Esophagus (tissue), 2 donors: ENCODE measurements around the gene LILRB2. TPM values are rescaled to one million over a fixed set of nuclear protein-coding genes. Genes with fewer than 3 reads are reported as not detected.
"Not testable (repeated sequence)": the region's sequence is repeated elsewhere in the genome, so short reads cannot be mapped to it uniquely, and the experiment has no call there.

ENCODE experiments used
- H3K27ac ChIP-seq, 2 donors: one replicate each; pipeline ENCODE4 v1.5.1; 2013; ENCODE audit warnings: low read depth in 2 of 2, mild to moderate bottlenecking in 2 of 2, inconsistent platforms in 1 of 2, low read length in 1 of 2, moderate library complexity in 1 of 2
- H3K27me3 ChIP-seq, 2 donors: one replicate each; pipeline ENCODE4 v1.6.1; 2013; ENCODE audit warnings: low read length in 2 of 2, control low read depth in 1 of 2, mild to moderate bottlenecking in 1 of 2; ENCODE audit not compliant: insufficient read depth in 2 of 2, control insufficient read depth in 1 of 2
- H3K36me3 ChIP-seq, 2 donors: one replicate each; pipeline ENCODE4 v1.6.1; 2013; ENCODE audit warnings: low read length in 1 of 2; ENCODE audit not compliant: control insufficient read depth in 2 of 2, insufficient read depth in 2 of 2
- H3K4me1 ChIP-seq, 2 donors: one replicate each; pipeline ENCODE4 v1.6.1; 2013; ENCODE audit warnings: low read length in 1 of 2; ENCODE audit not compliant: control insufficient read depth in 2 of 2, insufficient read depth in 2 of 2
- H3K4me3 ChIP-seq, 2 donors: one replicate each; pipeline ENCODE4 v1.5.1; 2013; ENCODE audit warnings: low read length in 2 of 2, mild to moderate bottlenecking in 2 of 2, low read depth in 1 of 2, moderate library complexity in 1 of 2
- H3K9me3 ChIP-seq, 2 donors: one replicate each; pipeline ENCODE4 v1.6.1; 2013; ENCODE audit warnings: mild to moderate bottlenecking in 2 of 2, low read depth in 1 of 2, low read length in 1 of 2, moderate library complexity in 1 of 2; ENCODE audit not compliant: control insufficient read depth in 2 of 2, insufficient read depth in 1 of 2
- WGBS, 2 donors: extraction: QIAGEN DNeasy Blood & Tissue Kit; methylation state at CpG; one replicate each; pipeline ENCODE4 v1.1.7; 2013; 5-methylcytosine and 5-hydroxymethylcytosine counted together
- polyA plus RNA-seq, 2 donors: library from polyadenylated mRNA; stranded (reverse); fragments of 200-250 nt; gene quantifications; one replicate each; pipeline ENCODE4 v1.2.3, GENCODE V29; 2013
- donor health status: healthy with polysubstance abuse.
- donor health status: Bipolar disorder and iron deficiency.

The LILRB2 gene
- polyA plus RNA-seq, 2 donors: 0.39 to 0.67 TPM

- Histone ChIP-seq H3K27ac (no peak overlapping the region), H3K9me3 (no peaks in the 10 kb centered on the region), H3K36me3 (no peaks in the 10 kb centered on the region), H3K27me3 (peaks cover 0 to 2% of the 10 kb centered on the region in 2 donors), H3K4me1 (no peaks in the 10 kb centered on the region), H3K4me3 (no peak overlapping the region)
- 74 to 79% methylated on average over 9 of the region's 9 CpGs for WGBS, 2 donors
Measured at GRCh38 chr19:54252243-54252642, 28.7 kb downstream of the LILRB2 start.

GRCh38 chr19:54248016-54248601 is 32.8 kb downstream of the LILRB2 start:
- H3K9me3 ChIP-seq: no peaks in the 10 kb centered on the region
- 59 to 65% methylated on average over 8 of the region's 8 CpGs for WGBS, 2 donors
- no peak overlapping the region for H3K4me3 ChIP-seq
- no peaks in the 10 kb centered on the region for H3K27me3 ChIP-seq
- no peak overlapping the region for H3K27ac ChIP-seq
- H3K36me3 ChIP-seq: no peaks in the 10 kb centered on the region
- no peaks in the 10 kb centered on the region for H3K4me1 ChIP-seq

GRCh38 chr19:54247106-54247930 is 33.6 kb downstream of the LILRB2 start:
- Histone ChIP-seq H3K9me3 (no peaks in the 10 kb centered on the region), H3K36me3 (no peaks in the 10 kb centered on the region), H3K27me3 (no peaks in the 10 kb centered on the region), H3K27ac (no peak overlapping the region), H3K4me3 (no peak overlapping the region), H3K4me1 (no peaks in the 10 kb centered on the region)
- 80 to 82% methylated on average over 20 of the region's 20 CpGs for WGBS, 2 donors

GRCh38 chr19:54245936-54246335 is 35.0 kb downstream of the LILRB2 start:
- H3K27ac ChIP-seq: no peak overlapping the region
- H3K4me1 ChIP-seq: no peaks in the 10 kb centered on the region
- H3K4me3 ChIP-seq: no peak overlapping the region
- no peaks in the 10 kb centered on the region for H3K9me3 ChIP-seq
- H3K27me3 ChIP-seq: no peaks in the 10 kb centered on the region
- 58 to 68% methylated on average over 3 of the region's 3 CpGs for WGBS, 2 donors
- H3K36me3 ChIP-seq: no peaks in the 10 kb centered on the region

GRCh38 chr19:54243809-54244208 is 37.1 kb downstream of the LILRB2 start:
- H3K36me3 ChIP-seq, H3K9me3 ChIP-seq, H3K4me1 ChIP-seq, H3K4me3 ChIP-seq, H3K27me3 ChIP-seq, H3K27ac ChIP-seq: not testable (repeated sequence)
- WGBS, 2 donors: 58 to 59% methylated on average over 4 to 7 of the region's 8 CpGs

- H3K27ac ChIP-seq, H3K9me3 ChIP-seq, H3K36me3 ChIP-seq, H3K4me3 ChIP-seq, H3K4me1 ChIP-seq, H3K27me3 ChIP-seq: not testable (repeated sequence)
- WGBS, 2 donors: 65% methylated on average over 6 of the region's 6 CpGs; no CpG with 5 or more reads in 1 of the 2 donors
Measured at GRCh38 chr19:54242646-54243045, 38.3 kb downstream of the LILRB2 start, which contains the start of gene LILRA6. TSS of gene LILRA6 (minus strand) at chr19:54242790.

- not testable (repeated sequence) for H3K27me3 ChIP-seq, H3K4me3 ChIP-seq
- 67% methylated on average over 4 of the region's 4 CpGs; no CpG with 5 or more reads in 1 of the 2 donors for WGBS, 2 donors
Measured at GRCh38 chr19:54242234-54242633, 38.7 kb downstream of the LILRB2 start.

GRCh38 chr19:54240372-54241336 is 40.3 kb downstream of the LILRB2 start:
- H3K27me3 ChIP-seq, H3K27ac ChIP-seq, H3K4me3 ChIP-seq, H3K9me3 ChIP-seq, H3K36me3 ChIP-seq, H3K4me1 ChIP-seq: not testable (repeated sequence)
- 54 to 59% methylated on average over 13 to 19 of the region's 22 CpGs for WGBS, 2 donors

More at GRCh38 chr19:54242234-54242633, 38.7 kb downstream of the LILRB2 start:
- not testable (repeated sequence) for H3K9me3 ChIP-seq, H3K27ac ChIP-seq, H3K36me3 ChIP-seq, H3K4me1 ChIP-seq

GRCh38 chr19:54239491-54240371 is 41.2 kb downstream of the LILRB2 start:
- H3K36me3 ChIP-seq, H3K27me3 ChIP-seq, H3K4me3 ChIP-seq, H3K9me3 ChIP-seq, H3K4me1 ChIP-seq, H3K27ac ChIP-seq: not testable (repeated sequence)
- 60 to 61% methylated on average over 12 to 16 of the region's 21 CpGs for WGBS, 2 donors
